DMS114 treated with DMSO at 0.1 percent for 48 hours (cell line): Measurements from ENCODE around the gene C2orf78.
"Not testable (repeated sequence)": the region's sequence is repeated elsewhere in the genome, so short reads cannot be mapped to it uniquely, and the experiment has no call there.

ENCODE experiments used
- DNase-seq: peaks from one replicate; lab custom pipeline; 2025; ENCODE audit not compliant: unreplicated experiment; lab: John Stamatoyannopoulos, UW

C2orf78 gene

GRCh38 chr2:73778867-73779466, 5.0 kb upstream of the C2orf78 start:
- not testable (repeated sequence) for DNase-seq

- DNase-seq: peak; percentile 89
Measured at GRCh38 chr2:73779467-73780236, 4.3 kb upstream of the C2orf78 start, which contains the start of gene DUSP11. Gene DUSP11, minus strand, starts transcription at chr2:73780103. Its CDS starts 129 bp downstream, at chr2:73779974.

GRCh38 chr2:73780237-73780582, 3.8 kb upstream of the C2orf78 start:
- DNase-seq: no peak

GRCh38 chr2:73783402-73783801, 581 bp upstream of the C2orf78 start:
- DNase-seq: not testable (repeated sequence)

- DNase-seq: no peak
Measured at GRCh38 chr2:73811878-73812277, 27.9 kb downstream of the C2orf78 start.

GRCh38 chr2:73812635-73813034, 28.7 kb downstream of the C2orf78 start:
- DNase-seq: no peak

- no peak for DNase-seq
Measured at GRCh38 chr2:73818296-73818695, 34.3 kb downstream of the C2orf78 start.

- no peak for DNase-seq
Measured at GRCh38 chr2:73821227-73821626, 37.2 kb downstream of the C2orf78 start.

- no peak for DNase-seq
Measured at GRCh38 chr2:73821669-73822068, 37.7 kb downstream of the C2orf78 start.

- DNase-seq: no peak
Measured at GRCh38 chr2:73822276-73822675, 38.3 kb downstream of the C2orf78 start.

- no peak for DNase-seq
Measured at GRCh38 chr2:73822991-73823390, 39.0 kb downstream of the C2orf78 start.

GRCh38 chr2:73823416-73823815, 39.4 kb downstream of the C2orf78 start:
- DNase-seq: no peak

GRCh38 chr2:73823916-73824523, 40.0 kb downstream of the C2orf78 start:
- peak; percentile 74 for DNase-seq

GRCh38 chr2:73825408-73825807, 41.4 kb downstream of the C2orf78 start:
- no peak for DNase-seq

GRCh38 chr2:73827018-73827417, 43.0 kb downstream of the C2orf78 start:
- peak; percentile 67 for DNase-seq

- no peak for DNase-seq
Measured at GRCh38 chr2:73827660-73828388, 43.8 kb downstream of the C2orf78 start.

- no peak for DNase-seq
Measured at GRCh38 chr2:73828389-73828817, 44.4 kb downstream of the C2orf78 start.

- peak; percentile 98 for DNase-seq
Measured at GRCh38 chr2:73828818-73829570, 45.0 kb downstream of the C2orf78 start, which contains the start of gene STAMBP. Gene STAMBP, plus strand, starts transcription at chr2:73828961. Its CDS starts 1,896 bp downstream, at chr2:73830857.

- DNase-seq: no peak
Measured at GRCh38 chr2:73830871-73831401, 47.0 kb downstream of the C2orf78 start.

- no peak for DNase-seq
Measured at GRCh38 chr2:73832930-73833329, 48.9 kb downstream of the C2orf78 start.
